Naive thymus-derived CD4-positive, alpha-beta T cell (primary cell): ENCODE measurements around the gene CCDC47. TPM values are rescaled to one million over a fixed set of nuclear protein-coding genes. Genes with fewer than 3 reads are reported as not detected.

Source experiments
- ATAC-seq: fragments of 150-1000 bp; cut with Tn5 transposase; 2 replicates; pipeline ENCODE4 v1.10.0; 2021; ENCODE audit warnings: mild to moderate bottlenecking, moderate library complexity
- CTCF ChIA-PET: fragments of 350-600 bp; sonication (Branson Sonifier 250); formaldehyde crosslinking; loops from one replicate; lab custom pipeline; 2021; ENCODE audit warnings: antibody characterized with exemption; lab: Charles Lee
- POLR2A ChIA-PET: fragments of 350-600 bp; sonication (Branson Sonifier 250); formaldehyde crosslinking; loops from one replicate; lab custom pipeline; 2021; ENCODE audit warnings: antibody characterized with exemption, inconsistent platforms; lab: Charles Lee
- DNase-seq, 9 donors: peaks; one replicate each; pipeline versions ENCODE4 v3.0.0 to v3.0.0-alpha.2; 2020 to 2022; ENCODE audit warnings: mixed read lengths in 1 of 9
- H3K27ac ChIP-seq: one replicate; pipeline ENCODE4 v1.7.0; 2013; ENCODE audit warnings: mild to moderate bottlenecking, low read depth, low read length, moderate library complexity
- H3K27me3 ChIP-seq, 2 donors: one replicate each; pipeline ENCODE4 v1.7.0; 2013; ENCODE audit warnings: low read length in 2 of 2, mild to moderate bottlenecking in 2 of 2, moderate library complexity in 2 of 2; ENCODE audit not compliant: control insufficient read depth in 2 of 2, insufficient read depth in 2 of 2
- H3K36me3 ChIP-seq, 3 experiments: 1 replicate in 2 of 3; 2 replicates in 1 of 3; pipeline ENCODE4 v1.7.0; 2013; ENCODE audit warnings: low read length in 3 of 3, mild to moderate bottlenecking in 3 of 3, moderate library complexity in 1 of 3; ENCODE audit not compliant: insufficient read depth in 3 of 3, control insufficient read depth in 2 of 3
- H3K4me1 ChIP-seq, 2 donors: one replicate each; pipeline ENCODE4 v1.7.0; 2013; ENCODE audit warnings: low read length in 2 of 2, mild to moderate bottlenecking in 2 of 2, moderate library complexity in 1 of 2; ENCODE audit not compliant: control insufficient read depth in 2 of 2, insufficient read depth in 2 of 2
- H3K4me3 ChIP-seq: 2 replicates; pipeline ENCODE4 v1.7.0; 2013; ENCODE audit warnings: mild to moderate bottlenecking, low read length
- H3K9me3 ChIP-seq, 3 experiments: 1 replicate in 2 of 3; 2 replicates in 1 of 3; pipeline ENCODE4 v1.7.0; 2013; ENCODE audit warnings: low read length in 3 of 3; ENCODE audit not compliant: control insufficient read depth in 2 of 3
- H3K27ac Mint-ChIP-seq, 9 donors: one replicate each; pipeline ENCODE4 v1.8.0; 2020 to 2022; ENCODE audit warnings: mixed read lengths in 9 of 9, mild to moderate bottlenecking in 8 of 9, moderate library complexity in 5 of 9, inconsistent platforms in 2 of 9
- H3K27me3 Mint-ChIP-seq, 5 donors: one replicate each; pipeline ENCODE4 v1.8.0; 2021 to 2022; ENCODE audit warnings: mixed read lengths in 5 of 5, mild to moderate bottlenecking in 1 of 5
- H3K36me3 Mint-ChIP-seq, 5 donors: one replicate each; pipeline ENCODE4 v1.8.0; 2020 to 2022; ENCODE audit warnings: mixed read lengths in 5 of 5, mild to moderate bottlenecking in 3 of 5, inconsistent platforms in 1 of 5
- H3K4me1 Mint-ChIP-seq, 7 donors: one replicate each; pipeline ENCODE4 v1.8.0; 2020 to 2022; ENCODE audit warnings: mixed read lengths in 7 of 7, mild to moderate bottlenecking in 3 of 7, inconsistent platforms in 1 of 7
- H3K4me3 Mint-ChIP-seq, 10 donors: one replicate each; pipeline ENCODE4 v1.8.0; 2020 to 2022; ENCODE audit warnings: mild to moderate bottlenecking in 10 of 10, mixed read lengths in 10 of 10, moderate library complexity in 6 of 10, inconsistent platforms in 2 of 10
- H3K9me3 Mint-ChIP-seq, 11 donors: one replicate each; pipeline ENCODE4 v1.8.0; 2020 to 2022; ENCODE audit warnings: mixed read lengths in 11 of 11, mild to moderate bottlenecking in 4 of 11, inconsistent platforms in 1 of 11, moderate library complexity in 1 of 11
- intact Hi-C, 2 donors: fragments of 100-400 bp; cut with micrococcal nuclease; formaldehyde crosslinking; loops; one replicate each; pipeline ENCODE4 v1.15.1; 2023
- polyA plus RNA-seq, 2 donors: library from polyadenylated mRNA; unstranded; fragments of 300-500 nt; fragmentation: Illumina TruSeq; gene quantifications; one replicate each; pipeline ENCODE4 v1.2.3, GENCODE V29; 2021
- total RNA-seq, 6 experiments: library from RNA in 5 of 6; stranded (reverse) in 5 of 6; gene quantifications; 1 replicate in 5 of 6; 2 replicates in 1 of 6; pipeline ENCODE4 v1.2.3 and lab custom pipeline; 2021 to 2026

CCDC47 gene
- total and polyA plus RNA-seq, 7 experiments from 2014 or later = 31.8 to 62.9 (median 34.7) TPM

- DNase-seq = peak; percentile 70 to 96 (median 94)
- no peaks in the 10 kb centered on the region for H3K27me3 ChIP-seq
- peaks cover 45 to 68% (median 59%) of the 10 kb centered on the region in 7 donors for H3K4me1 Mint-ChIP-seq
- peaks cover 6 to 47% (median 14%) of the 10 kb centered on the region in 3 experiments for H3K36me3 ChIP-seq
- H3K4me1 ChIP-seq = peaks cover 51 to 57% of the 10 kb centered on the region in 2 donors
- peak overlapping the region; percentile 81 for H3K4me3 ChIP-seq
- H3K4me3 Mint-ChIP-seq = peak overlapping the region; percentile 83 to 100 (median 98)
- H3K27ac ChIP-seq = peak overlapping the region; percentile 93
- ATAC-seq = peak; percentile 64
- POLR2A ChIA-PET = interaction anchor here (0.8 to 9.5 kb wide), 33 partner anchors 9 to 694 kb away, joined by 3 to 810 read pairs (median 9); partner anchors contain the start of genes CCDC47, CYB561, DDX42 and FTSJ3
- H3K9me3 ChIP-seq = no peaks in the 10 kb centered on the region
- no peaks in the 10 kb centered on the region for H3K27me3 Mint-ChIP-seq
- peak overlapping the region; percentile 89 to 99 (median 95) for H3K27ac Mint-ChIP-seq
- H3K36me3 Mint-ChIP-seq = peaks cover 3 to 50% (median 22%) of the 10 kb centered on the region in 5 donors
- peaks cover 0 to 13% (median 0%) of the 10 kb centered on the region in 11 donors for H3K9me3 Mint-ChIP-seq
- intact Hi-C loops = loop anchor here (1.0 to 5.0 kb wide), 9 partner anchors 11 to 272 kb away; partner anchors contain the start of genes MAP3K3 (in 2 of the 2), STRADA (in 2 of the 2), CCDC47 (in 1 of the 2) and DCAF7 (in 1 of the 2)
- CTCF ChIA-PET = interaction anchor here (0.8 to 7.8 kb wide), 5 partner anchors 11 to 136 kb away, joined by 3 to 198 read pairs (median 9); partner anchors contain the start of genes CCDC47, DDX42, FTSJ3 and PSMC5
Measured at GRCh38 chr17:63698886-63699637, 74.3 kb downstream of the CCDC47 start.

- peaks cover 3 to 44% (median 17%) of the 10 kb centered on the region in 5 donors for H3K36me3 Mint-ChIP-seq
- intact Hi-C loops = loop anchor here (1.0 to 5.0 kb wide), 7 partner anchors 12 to 271 kb away; partner anchors contain the start of genes DCAF7 (in 1 of the 2), FTSJ3 (in 1 of the 2), MAP3K3 (in 1 of the 2) and PSMC5 (in 1 of the 2)
- no peaks in the 10 kb centered on the region for H3K27me3 Mint-ChIP-seq
- H3K9me3 ChIP-seq = no peaks in the 10 kb centered on the region
- H3K9me3 Mint-ChIP-seq = peaks cover 0 to 13% (median 0%) of the 10 kb centered on the region in 11 donors
- H3K36me3 ChIP-seq = peaks cover 6 to 47% (median 16%) of the 10 kb centered on the region in 3 experiments
- H3K27me3 ChIP-seq = no peaks in the 10 kb centered on the region
- peak overlapping the region; percentile 89 to 100 (median 99) for H3K27ac Mint-ChIP-seq
- H3K27ac ChIP-seq = peak overlapping the region; percentile 93
- peaks cover 43 to 63% (median 57%) of the 10 kb centered on the region in 7 donors for H3K4me1 Mint-ChIP-seq
- ATAC-seq (no peak), DNase-seq (peak in 6 of 9 donors; percentile 34 to 51 (median 39))
- peak overlapping the region; percentile 83 to 100 (median 98) for H3K4me3 Mint-ChIP-seq
- H3K4me3 ChIP-seq = peak overlapping the region; percentile 81
- ChIA-PET CTCF (interaction anchor here (0.8 to 7.8 kb wide), 4 partner anchors 12 to 137 kb away, joined by 3 to 198 read pairs (median 6); partner anchors contain the start of genes CCDC47, DDX42, FTSJ3 and PSMC5), POLR2A (interaction anchor here (0.6 to 7.5 kb wide), 33 partner anchors 8 to 694 kb away, joined by 3 to 810 read pairs (median 5); partner anchors contain the start of genes CCDC47, CYB561, DDX42 and FTSJ3)
- H3K4me1 ChIP-seq = peaks cover 52 to 54% of the 10 kb centered on the region in 2 donors
Measured at GRCh38 chr17:63698381-63698885, 75.0 kb downstream of the CCDC47 start.

- no peaks in the 10 kb centered on the region for H3K27me3 Mint-ChIP-seq
- Histone ChIP-seq H3K36me3 (peaks cover 6 to 44% (median 23%) of the 10 kb centered on the region in 3 experiments), H3K27me3 (no peaks in the 10 kb centered on the region), H3K27ac (peak overlapping the region; percentile 93), H3K4me1 (peaks cover 43 to 46% of the 10 kb centered on the region in 2 donors), H3K4me3 (peak overlapping the region; percentile 81), H3K9me3 (no peaks in the 10 kb centered on the region)
- ATAC-seq = peak; percentile 57
- intact Hi-C loops = loop anchor here (1.0 to 5.0 kb wide), 7 partner anchors 13 to 270 kb away; partner anchors contain the start of genes DCAF7 (in 1 of the 2), FTSJ3 (in 1 of the 2), MAP3K3 (in 1 of the 2) and PSMC5 (in 1 of the 2)
- peak overlapping the region; percentile 89 to 100 (median 99) for H3K27ac Mint-ChIP-seq
- CTCF ChIA-PET = interaction anchor here (0.5 to 7.8 kb wide), 8 partner anchors 12 to 151 kb away, joined by 3 to 198 read pairs (median 4); partner anchors contain the start of genes CCDC47, DDX42, FTSJ3 and PSMC5
- POLR2A ChIA-PET = interaction anchor here (0.6 to 7.5 kb wide), 41 partner anchors 8 to 695 kb away, joined by 3 to 810 read pairs (median 6); partner anchors contain the start of genes CCDC47, DDX42, FTSJ3 and ICAM2
- DNase-seq = peak; percentile 74 to 91 (median 86)
- peaks cover 3 to 37% (median 22%) of the 10 kb centered on the region in 5 donors for H3K36me3 Mint-ChIP-seq
- peak overlapping the region; percentile 83 to 100 (median 98) for H3K4me3 Mint-ChIP-seq
- peaks cover 45 to 61% (median 56%) of the 10 kb centered on the region in 7 donors for H3K4me1 Mint-ChIP-seq
- H3K9me3 Mint-ChIP-seq = peaks cover 0 to 14% (median 0%) of the 10 kb centered on the region in 11 donors
Measured at GRCh38 chr17:63697341-63698286, 75.8 kb downstream of the CCDC47 start.

GRCh38 chr17:63696381-63696961 is 76.9 kb downstream of the CCDC47 start:
- Mint-ChIP-seq H3K9me3 (peaks cover 0 to 11% (median 0%) of the 10 kb centered on the region in 11 donors), H3K36me3 (peaks cover 3 to 33% (median 24%) of the 10 kb centered on the region in 5 donors), H3K4me1 (peaks cover 45 to 62% (median 47%) of the 10 kb centered on the region in 7 donors), H3K4me3 (peak overlapping the region; percentile 83 to 100 (median 98)), H3K27me3 (no peaks in the 10 kb centered on the region), H3K27ac (peak overlapping the region; percentile 89 to 100 (median 99))
- ATAC-seq (no peak), DNase-seq (peak in 8 of 9 donors; percentile 23 to 64 (median 54))
- Histone ChIP-seq H3K9me3 (no peaks in the 10 kb centered on the region), H3K4me3 (peak overlapping the region; percentile 81), H3K27me3 (no peaks in the 10 kb centered on the region), H3K27ac (peak overlapping the region; percentile 93), H3K36me3 (peaks cover 6 to 56% (median 24%) of the 10 kb centered on the region in 3 experiments), H3K4me1 (peaks cover 41 to 44% of the 10 kb centered on the region in 2 donors)
- intact Hi-C loops = loop anchor here (5.0 kb wide), 2 partner anchors 84 to 269 kb away; no protein-coding TSS in a partner anchor
- ChIA-PET POLR2A (interaction anchor here (0.7 to 7.5 kb wide), 21 partner anchors 10 to 449 kb away, joined by 3 to 810 read pairs (median 14); partner anchors contain the start of genes CCDC47, DDX42, FTSJ3 and MAP3K3), CTCF (interaction anchor here (0.9 to 7.8 kb wide), 4 partner anchors 13 to 132 kb away, joined by 3 to 198 read pairs (median 6); partner anchors contain the start of genes CCDC47 and DDX42)

GRCh38 chr17:63695889-63696288 is 77.5 kb downstream of the CCDC47 start:
- Mint-ChIP-seq H3K27ac (peak overlapping the region; percentile 89 to 100 (median 99)), H3K9me3 (peaks cover 0 to 13% (median 0%) of the 10 kb centered on the region in 11 donors), H3K4me1 (peaks cover 42 to 62% (median 49%) of the 10 kb centered on the region in 7 donors), H3K4me3 (peak overlapping the region; percentile 83 to 100 (median 98)), H3K27me3 (no peaks in the 10 kb centered on the region), H3K36me3 (peaks cover 3 to 36% (median 24%) of the 10 kb centered on the region in 5 donors)
- ATAC-seq (no peak), DNase-seq (peak in 3 of 9 donors; percentile 8 to 45 (median 14))
- peak overlapping the region; percentile 81 for H3K4me3 ChIP-seq
- no peaks in the 10 kb centered on the region for H3K27me3 ChIP-seq
- H3K27ac ChIP-seq = peak overlapping the region; percentile 93
- no peaks in the 10 kb centered on the region for H3K9me3 ChIP-seq
- peaks cover 36 to 44% of the 10 kb centered on the region in 2 donors for H3K4me1 ChIP-seq
- POLR2A ChIA-PET = interaction anchor here (0.5 to 7.5 kb wide), 26 partner anchors 9 to 450 kb away, joined by 3 to 810 read pairs (median 8); partner anchors contain the start of genes CCDC47, DDX42, FTSJ3 and MAP3K3
- H3K36me3 ChIP-seq = peaks cover 6 to 61% (median 24%) of the 10 kb centered on the region in 3 experiments
- CTCF ChIA-PET = interaction anchor here (0.5 to 7.8 kb wide), 4 partner anchors 13 to 139 kb away, joined by 3 to 198 read pairs (median 3); no protein-coding TSS in a partner anchor
- intact Hi-C loops = loop anchor here (5.0 kb wide), 2 partner anchors 84 to 269 kb away; no protein-coding TSS in a partner anchor
